Measurements from ENCODE around the gene GPR151. TPM values are rescaled to one million over a fixed set of nuclear protein-coding genes. Genes with fewer than 3 reads are reported as not detected.

The GPR151 gene
- total RNA-seq, 1 experiment from 2014 or later, result not detected

- Histone ChIP-seq H3K4me3 (ENCODE audit: low read length) (no peak overlapping the region), H2AFZ (ENCODE audit: low read length) (no peak overlapping the region), H3K79me2 (ENCODE audit: low read length) (no peaks in the 10 kb centered on the region), H3K9me2 (replicated peaks; ENCODE audit: low read length) (no peaks in the 10 kb centered on the region), H3K9me3 (ENCODE audit: low read length) (no peaks in the 10 kb centered on the region), H3K27me3 (ENCODE audit: low read length) (no peaks in the 10 kb centered on the region), H3F3A (ENCODE audit: low read length, unreplicated experiment) (peaks cover 10% of the 10 kb centered on the region), H3K4me1 (ENCODE audit: insufficient read depth, low read length) (no peaks in the 10 kb centered on the region), H4K20me1 (ENCODE audit: low read length) (no peaks in the 10 kb centered on the region), H3K36me3 (ENCODE audit: low read depth, low read length) (peaks cover 52% of the 10 kb centered on the region), H3K27ac (ENCODE audit: low read length) (no peak overlapping the region), H3K9ac (ENCODE audit: low read length) (no peak overlapping the region), H3K4me2 (ENCODE audit: low read length) (no peak overlapping the region)
- ChIA-PET POLR2A (ENCODE audit: unreplicated experiment) (no interaction called here), CTCF (no interaction called here)
- TF ChIP-seq EZH2phosphoT487 (IDR thresholded peaks at IDR 0.05; ENCODE audit: borderline replicate concordance, low read length) (no peak), EZH2 (IDR thresholded peaks at IDR 0.05; ENCODE audit: low read length, unreplicated experiment) (no peak), CTCF (conservative IDR thresholded peaks at IDR 0.05; ENCODE audit: low read depth, low read length) (no peak)
- ATAC-seq, result no peak
- no TSS peak for BruUV-seq (replicated peaks)
- intact Hi-C loops (cut with micrococcal nuclease), result no loop called here
- no peak for DNase-seq
These were observed 21.3 kb downstream of the GPR151 start for GRCh38 chr5:146494656-146495055.

GRCh38 chr5:146490089-146490843 is 25.7 kb downstream of the GPR151 start:
- H3K27me3 ChIP-seq (ENCODE audit: low read length), result no peaks in the 10 kb centered on the region
- no peak for ATAC-seq
- peaks cover 10% of the 10 kb centered on the region for H3F3A ChIP-seq (ENCODE audit: low read length, unreplicated experiment)
- no peaks in the 10 kb centered on the region for H3K9me3 ChIP-seq (ENCODE audit: low read length)
- no peak overlapping the region for H3K4me3 ChIP-seq (ENCODE audit: low read length)
- H3K4me1 ChIP-seq (ENCODE audit: insufficient read depth, low read length), result no peaks in the 10 kb centered on the region
- H3K36me3 ChIP-seq (ENCODE audit: low read depth, low read length), result peaks cover 63% of the 10 kb centered on the region
- no peak for TF ChIP-seq EZH2phosphoT487 (IDR thresholded peaks at IDR 0.05; ENCODE audit: borderline replicate concordance, low read length)
- no peak for TF ChIP-seq EZH2 (IDR thresholded peaks at IDR 0.05; ENCODE audit: low read length, unreplicated experiment)
- TF ChIP-seq CTCF (conservative IDR thresholded peaks at IDR 0.05; ENCODE audit: low read depth, low read length), result no peak
- ChIA-PET POLR2A (ENCODE audit: unreplicated experiment) (no interaction called here), CTCF (no interaction called here)
- H3K9me2 ChIP-seq (replicated peaks; ENCODE audit: low read length), result no peaks in the 10 kb centered on the region
- intact Hi-C loops (cut with micrococcal nuclease), result no loop called here
- no peak overlapping the region for H2AFZ ChIP-seq (ENCODE audit: low read length)
- DNase-seq, result no peak
- no peak overlapping the region for H3K4me2 ChIP-seq (ENCODE audit: low read length)
- no peaks in the 10 kb centered on the region for H4K20me1 ChIP-seq (ENCODE audit: low read length)
- no TSS peak for BruUV-seq (replicated peaks)
- H3K9ac ChIP-seq (ENCODE audit: low read length), result no peak overlapping the region
- no peaks in the 10 kb centered on the region for H3K79me2 ChIP-seq (ENCODE audit: low read length)
- no peak overlapping the region for H3K27ac ChIP-seq (ENCODE audit: low read length)

GRCh38 chr5:146484714-146485391 is 31.1 kb downstream of the GPR151 start:
- TF ChIP-seq CTCF (conservative IDR thresholded peaks at IDR 0.05; ENCODE audit: low read depth, low read length), result no peak
- TF ChIP-seq EZH2 (IDR thresholded peaks at IDR 0.05; ENCODE audit: low read length, unreplicated experiment), result no peak
- no peak for TF ChIP-seq EZH2phosphoT487 (IDR thresholded peaks at IDR 0.05; ENCODE audit: borderline replicate concordance, low read length)
- no peak overlapping the region for H3K4me3 ChIP-seq (ENCODE audit: low read length)
- no peaks in the 10 kb centered on the region for H3K4me1 ChIP-seq (ENCODE audit: insufficient read depth, low read length)
- no peaks in the 10 kb centered on the region for H3K27me3 ChIP-seq (ENCODE audit: low read length)
- H3K79me2 ChIP-seq (ENCODE audit: low read length), result no peaks in the 10 kb centered on the region
- POLR2A ChIA-PET (ENCODE audit: unreplicated experiment), result no interaction called here
- intact Hi-C loops (cut with micrococcal nuclease), result no loop called here
- H3K4me2 ChIP-seq (ENCODE audit: low read length), result no peak overlapping the region
- ATAC-seq (no peak), DNase-seq (no peak)
- no peak overlapping the region for H2AFZ ChIP-seq (ENCODE audit: low read length)
- BruUV-seq (replicated peaks), result no TSS peak
- CTCF ChIA-PET, result interaction anchor here (0.6 kb wide), 1 partner anchor 1373 kb away, joined by 5 read pairs; no protein-coding TSS in a partner anchor
- H4K20me1 ChIP-seq (ENCODE audit: low read length), result peaks cover 3% of the 10 kb centered on the region; the same call in 1 of the 2 replicates
- H3K9ac ChIP-seq (ENCODE audit: low read length), result no peak overlapping the region
- H3K9me2 ChIP-seq (replicated peaks; ENCODE audit: low read length), result no peaks in the 10 kb centered on the region
- H3K9me3 ChIP-seq (ENCODE audit: low read length), result no peaks in the 10 kb centered on the region
- H3F3A ChIP-seq (ENCODE audit: low read length, unreplicated experiment), result no peaks in the 10 kb centered on the region
- H3K27ac ChIP-seq (ENCODE audit: low read length), result no peak overlapping the region
- H3K36me3 ChIP-seq (ENCODE audit: low read depth, low read length), result peaks cover 84% of the 10 kb centered on the region

Measured in PC-3 (cell line).